ENCODE results near the gene ELN.

Gene ELN

GRCh38 chr7:74026406-74026902 lies 1.5 kb upstream of the ELN start:
- no peaks in the 10 kb centered on the region for H3K79me2 ChIP-seq (ENCODE audit: low read length)
- H2AFZ ChIP-seq (ENCODE audit: low read depth, low read length) = no peak overlapping the region
- H3K9me3 ChIP-seq (ENCODE audit: insufficient read depth, low read length) = no peaks in the 10 kb centered on the region
- H3K36me3 ChIP-seq (replicated peaks; ENCODE audit: low read depth, low read length) = no peaks in the 10 kb centered on the region
- no peaks in the 10 kb centered on the region for H4K20me1 ChIP-seq (ENCODE audit: insufficient read depth, low read length)
- no peak overlapping the region for H3K4me3 ChIP-seq (ENCODE audit: low read length)
- TF ChIP-seq CTCF (IDR thresholded peaks at IDR 0.05; ENCODE audit: low read depth, low read length) (no peak), EZH2phosphoT487 (IDR thresholded peaks at IDR 0.05; ENCODE audit: low read depth) (no peak)
- 0 out of 2 replicates have a peak overlapping the region, but pooled peaks have one; percentile 15 for H3K4me2 ChIP-seq (ENCODE audit: low read length)
- H3K27me3 ChIP-seq (ENCODE audit: low read depth, low read length) = peaks cover 49% of the 10 kb centered on the region
- no peaks in the 10 kb centered on the region for H3K4me1 ChIP-seq (ENCODE audit: low read length)
- no peak overlapping the region for H3K27ac ChIP-seq (ENCODE audit: low read length)
- no peak overlapping the region for H3K9ac ChIP-seq (ENCODE audit: low read length)

- Histone ChIP-seq H3K4me2 (ENCODE audit: low read length) (0 out of 2 replicates have a peak overlapping the region, but pooled peaks have one; percentile 15), H3K36me3 (replicated peaks; ENCODE audit: low read depth, low read length) (no peaks in the 10 kb centered on the region), H3K4me3 (ENCODE audit: low read length) (no peak overlapping the region), H2AFZ (ENCODE audit: low read depth, low read length) (no peak overlapping the region; the same call in 1 of the 2 replicates), H3K9me3 (ENCODE audit: insufficient read depth, low read length) (no peaks in the 10 kb centered on the region), H3K79me2 (ENCODE audit: low read length) (no peaks in the 10 kb centered on the region), H4K20me1 (ENCODE audit: insufficient read depth, low read length) (no peaks in the 10 kb centered on the region), H3K4me1 (ENCODE audit: low read length) (no peaks in the 10 kb centered on the region), H3K27me3 (ENCODE audit: low read depth, low read length) (peaks cover 49% of the 10 kb centered on the region), H3K27ac (ENCODE audit: low read length) (no peak overlapping the region), H3K9ac (ENCODE audit: low read length) (no peak overlapping the region)
- TF ChIP-seq EZH2phosphoT487 (IDR thresholded peaks at IDR 0.05; ENCODE audit: low read depth) (no peak), CTCF (IDR thresholded peaks at IDR 0.05; ENCODE audit: low read depth, low read length) (peak; percentile 84)
These were observed 880 bp upstream of the ELN start for GRCh38 chr7:74026903-74027682.

- H3K4me2 ChIP-seq (ENCODE audit: low read length) = no peak overlapping the region
- peaks cover 38% of the 10 kb centered on the region for H3K27me3 ChIP-seq (ENCODE audit: low read depth, low read length)
- no peak overlapping the region for H2AFZ ChIP-seq (ENCODE audit: low read depth, low read length)
These were observed 407 bp downstream of the ELN start for GRCh38 chr7:74028321-74028838.

More at GRCh38 chr7:74028321-74028838, 407 bp downstream of the ELN start:
- Histone ChIP-seq H4K20me1 (ENCODE audit: insufficient read depth, low read length) (no peaks in the 10 kb centered on the region), H3K4me3 (ENCODE audit: low read length) (no peak overlapping the region), H3K79me2 (ENCODE audit: low read length) (no peaks in the 10 kb centered on the region), H3K4me1 (ENCODE audit: low read length) (no peaks in the 10 kb centered on the region), H3K36me3 (replicated peaks; ENCODE audit: low read depth, low read length) (no peaks in the 10 kb centered on the region), H3K9me3 (ENCODE audit: insufficient read depth, low read length) (no peaks in the 10 kb centered on the region), H3K9ac (ENCODE audit: low read length) (no peak overlapping the region), H3K27ac (ENCODE audit: low read length) (no peak overlapping the region)
- TF ChIP-seq CTCF (IDR thresholded peaks at IDR 0.05; ENCODE audit: low read depth, low read length) = no peak
- TF ChIP-seq EZH2phosphoT487 (IDR thresholded peaks at IDR 0.05; ENCODE audit: low read depth) = no peak
